HCT116 (cell line): ENCODE data around the gene CKMT2.

ENCODE experiments used
- CBX3 ChIP-seq: IDR thresholded peaks from 2 replicates; pipeline ENCODE4 v1.6.1; 2012; ENCODE audit warnings: low read depth
- MAX ChIP-seq: IDR thresholded peaks from 2 replicates; pipeline ENCODE4 v1.6.1; 2012

GRCh38 chr5:81244451-81244850 lies 11.3 kb downstream of the CKMT2 start:
- no peak for TF ChIP-seq MAX
- no peak for TF ChIP-seq CBX3
